GM12878 (cell line): ENCODE data around the gene PHEX. TPM values are rescaled to one million over a fixed set of nuclear protein-coding genes. Genes with fewer than 3 reads are reported as not detected.
A peak's percentile ranks its signal among the peaks of the same experiment; 100 is the strongest.

Experiments
- BHLHE40 ChIP-seq, 2 experiments: fragments of 450-650 bp in 1 of 2; IDR thresholded peaks; 2 replicates each; pipeline ENCODE4 v1.6.1; 2011 to 2017; ENCODE audit warnings: low read depth in 2 of 2, borderline replicate concordance in 1 of 2, improper control_type of control experiment in 1 of 2, low read length in 1 of 2, mild to moderate bottlenecking in 1 of 2
- BRCA1 ChIP-seq: IDR thresholded peaks from 2 replicates; pipeline ENCODE4 v1.6.1; 2011; ENCODE audit warnings: low read depth, low read length, improper control_type of control experiment
- CREB1 ChIP-seq: IDR thresholded peaks from 2 replicates; pipeline ENCODE4 v1.6.1; 2012; ENCODE audit warnings: low read depth, mild to moderate bottlenecking, inconsistent platforms
- DPF2 ChIP-seq: fragments of 450-650 bp; IDR thresholded peaks from 2 replicates; pipeline ENCODE4 v1.6.1; 2017; ENCODE audit warnings: mild to moderate bottlenecking
- EED ChIP-seq: sonication (generic); IDR thresholded peaks from 2 replicates; pipeline ENCODE4 v1.6.1; 2016; ENCODE audit warnings: antibody characterized with exemption, low read depth
- ETV6 ChIP-seq, 2 experiments: fragments of 450-650 bp in 1 of 2; IDR thresholded peaks in 1 of 2; conservative IDR thresholded peaks in 1 of 2; 2 replicates each; pipeline ENCODE4 v1.6.1; 2014; ENCODE audit warnings: antibody characterized with exemption in 1 of 2, borderline replicate concordance in 1 of 2, low read depth in 1 of 2, mild to moderate bottlenecking in 1 of 2, moderate library complexity in 1 of 2
- JUND ChIP-seq: IDR thresholded peaks from 2 replicates; pipeline ENCODE4 v1.6.1; 2012; ENCODE audit warnings: low read depth, mild to moderate bottlenecking, low read length, improper control_type of control experiment, moderate library complexity
- KDM1A ChIP-seq: fragments of 200-600 bp; sonication (generic); IDR thresholded peaks from 2 replicates; pipeline ENCODE4 v1.6.1; 2016; ENCODE audit warnings: borderline replicate concordance
- MXI1 ChIP-seq: fragments of 150-350 bp; IDR thresholded peaks from 2 replicates; pipeline ENCODE4 v1.6.1; 2011; ENCODE audit warnings: low read depth, mild to moderate bottlenecking, inconsistent platforms, low read length, improper control_type of control experiment
- MYB ChIP-seq: fragments of 150-350 bp; IDR thresholded peaks from 2 replicates; pipeline ENCODE4 v1.6.1; 2014; ENCODE audit warnings: mild to moderate bottlenecking, low read depth, low read length, borderline replicate concordance
- PAX8 ChIP-seq: fragments of 450-650 bp; IDR thresholded peaks from 2 replicates; pipeline ENCODE4 v1.6.1; 2017; ENCODE audit warnings: mild to moderate bottlenecking, moderate library complexity
- RB1 ChIP-seq: fragments of 450-650 bp; formaldehyde crosslinking; IDR thresholded peaks from 2 replicates; pipeline ENCODE4 v1.6.1; 2017; ENCODE audit warnings: mild to moderate bottlenecking, borderline replicate concordance
- RCOR1 ChIP-seq: conservative IDR thresholded peaks from 2 replicates; pipeline ENCODE4 v1.6.1; 2012; ENCODE audit warnings: low read depth, low read length, improper control_type of control experiment
- STAT1 ChIP-seq: fragments of 450-650 bp; conservative IDR thresholded peaks from 2 replicates; pipeline ENCODE4 v1.6.1; 2014; ENCODE audit warnings: antibody characterized with exemption, mild to moderate bottlenecking
- STAT3 ChIP-seq: IDR thresholded peaks from 2 replicates; pipeline ENCODE4 v1.6.1; 2011; ENCODE audit warnings: low read depth, low read length, improper control_type of control experiment
- YY1 ChIP-seq: IDR thresholded peaks from 2 replicates; pipeline ENCODE4 v1.6.1; 2011; ENCODE audit warnings: low read depth, mild to moderate bottlenecking, low read length
- ZNF687 ChIP-seq: fragments of 450-650 bp; IDR thresholded peaks from 2 replicates; pipeline ENCODE4 v1.6.1; 2017; ENCODE audit warnings: mild to moderate bottlenecking, moderate library complexity
- ZZZ3 ChIP-seq: IDR thresholded peaks from 2 replicates; pipeline ENCODE4 v1.6.1; 2011; ENCODE audit warnings: low read depth; ENCODE audit not compliant: control insufficient read depth, insufficient read length
- polyA plus RNA-seq, 11 experiments: library from polyadenylated mRNA; depleted of rRNA in 4 of 11; unstranded in 6 of 11; stranded (reverse) in 5 of 11; fragments of >200 nt; fragmentation: Nextera tagmentation in 4 of 11; fragmentation: Illumina TruSeq in 1 of 11; extraction: Ambion mirVana in 4 of 11; extraction: Trizol in 1 of 11; gene quantifications; 1 replicate in 1 of 11; 2 replicates in 10 of 11; pipeline versions ENCODE4 v1.2.1 to v1.2.3, GENCODE V29; 2011 to 2016; ENCODE audit warnings: inconsistent platforms in 2 of 11, missing spikeins in 2 of 11, low read depth in 1 of 11
- total RNA-seq, 4 experiments: library from RNA; depleted of rRNA in 3 of 4; stranded (reverse); fragments of >200 nt in 3 of 4; fragmentation: Illumina TruSeq in 1 of 4; extraction: Trizol in 1 of 4; gene quantifications; 2 replicates each; pipeline versions ENCODE4 v1.2.1 to v1.2.3, GENCODE V29; 2013 to 2021
- TF ChIP-seq, protein P1 (sequence below): fragments of 450-650 bp; IDR thresholded peaks from 2 replicates; pipeline ENCODE4 v1.6.1; 2014; ENCODE audit warnings: mild to moderate bottlenecking
- TF ChIP-seq, protein P2 (sequence below): fragments of 450-650 bp; IDR thresholded peaks from 2 replicates; pipeline ENCODE4 v1.6.1; 2017; ENCODE audit warnings: mild to moderate bottlenecking, moderate library complexity
- TF ChIP-seq, protein P3 (sequence below): IDR thresholded peaks from 2 replicates; pipeline ENCODE4 v1.6.1; 2011; ENCODE audit warnings: borderline replicate concordance, low read depth, mild to moderate bottlenecking, moderate library complexity, low read length; ENCODE audit not compliant: insufficient read depth, poor library complexity, severe bottlenecking

PHEX gene
- total and polyA plus RNA-seq, 10 of the 15 experiments (the other 5 are each of a cell fraction or from before 2014, with no cell fraction given), result 0.12 to 97.2 (median 0.55) TPM

DNA sequence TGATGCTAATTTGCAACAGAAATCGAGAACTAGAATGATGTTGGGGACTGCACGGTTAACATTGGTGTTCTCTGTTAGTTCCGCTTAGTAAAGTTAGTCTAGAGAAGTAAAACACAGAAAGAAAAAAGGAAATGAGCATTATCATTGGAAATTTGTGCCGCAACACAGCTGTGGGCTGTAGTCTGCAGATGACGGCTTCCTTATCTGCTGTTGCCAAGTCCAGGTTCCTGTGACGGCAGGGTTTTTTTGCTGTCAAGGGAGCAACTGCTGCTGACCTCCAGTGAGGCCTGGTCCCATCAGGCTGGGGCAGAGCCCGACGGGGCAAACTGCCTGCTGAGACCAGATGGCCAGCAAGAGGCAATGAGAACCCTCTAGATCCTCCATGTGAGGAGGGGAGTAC is 38.9 kb upstream of the PHEX start (continued):
- no peak for TF ChIP-seq JUND
- TF ChIP-seq ETV6 (conservative IDR thresholded peaks at IDR 0.05 in 1 of 2, IDR thresholded peaks at IDR 0.05 in 1 of 2; ENCODE audit: borderline replicate concordance in 1 of 2, low read depth in 1 of 2), result 0 out of 4 replicates have a peak, but pooled peaks of 1 of the 2 experiments have one; percentile 31
- no peak for TF ChIP-seq PAX8
- TF ChIP-seq, protein P1, sequence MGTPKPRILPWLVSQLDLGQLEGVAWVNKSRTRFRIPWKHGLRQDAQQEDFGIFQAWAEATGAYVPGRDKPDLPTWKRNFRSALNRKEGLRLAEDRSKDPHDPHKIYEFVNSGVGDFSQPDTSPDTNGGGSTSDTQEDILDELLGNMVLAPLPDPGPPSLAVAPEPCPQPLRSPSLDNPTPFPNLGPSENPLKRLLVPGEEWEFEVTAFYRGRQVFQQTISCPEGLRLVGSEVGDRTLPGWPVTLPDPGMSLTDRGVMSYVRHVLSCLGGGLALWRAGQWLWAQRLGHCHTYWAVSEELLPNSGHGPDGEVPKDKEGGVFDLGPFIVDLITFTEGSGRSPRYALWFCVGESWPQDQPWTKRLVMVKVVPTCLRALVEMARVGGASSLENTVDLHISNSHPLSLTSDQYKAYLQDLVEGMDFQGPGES, result no peak
- no peak for TF ChIP-seq STAT3
- peak; percentile 61; the same call in 1 of the 2 replicates for TF ChIP-seq ZNF687
- TF ChIP-seq, protein P2, sequence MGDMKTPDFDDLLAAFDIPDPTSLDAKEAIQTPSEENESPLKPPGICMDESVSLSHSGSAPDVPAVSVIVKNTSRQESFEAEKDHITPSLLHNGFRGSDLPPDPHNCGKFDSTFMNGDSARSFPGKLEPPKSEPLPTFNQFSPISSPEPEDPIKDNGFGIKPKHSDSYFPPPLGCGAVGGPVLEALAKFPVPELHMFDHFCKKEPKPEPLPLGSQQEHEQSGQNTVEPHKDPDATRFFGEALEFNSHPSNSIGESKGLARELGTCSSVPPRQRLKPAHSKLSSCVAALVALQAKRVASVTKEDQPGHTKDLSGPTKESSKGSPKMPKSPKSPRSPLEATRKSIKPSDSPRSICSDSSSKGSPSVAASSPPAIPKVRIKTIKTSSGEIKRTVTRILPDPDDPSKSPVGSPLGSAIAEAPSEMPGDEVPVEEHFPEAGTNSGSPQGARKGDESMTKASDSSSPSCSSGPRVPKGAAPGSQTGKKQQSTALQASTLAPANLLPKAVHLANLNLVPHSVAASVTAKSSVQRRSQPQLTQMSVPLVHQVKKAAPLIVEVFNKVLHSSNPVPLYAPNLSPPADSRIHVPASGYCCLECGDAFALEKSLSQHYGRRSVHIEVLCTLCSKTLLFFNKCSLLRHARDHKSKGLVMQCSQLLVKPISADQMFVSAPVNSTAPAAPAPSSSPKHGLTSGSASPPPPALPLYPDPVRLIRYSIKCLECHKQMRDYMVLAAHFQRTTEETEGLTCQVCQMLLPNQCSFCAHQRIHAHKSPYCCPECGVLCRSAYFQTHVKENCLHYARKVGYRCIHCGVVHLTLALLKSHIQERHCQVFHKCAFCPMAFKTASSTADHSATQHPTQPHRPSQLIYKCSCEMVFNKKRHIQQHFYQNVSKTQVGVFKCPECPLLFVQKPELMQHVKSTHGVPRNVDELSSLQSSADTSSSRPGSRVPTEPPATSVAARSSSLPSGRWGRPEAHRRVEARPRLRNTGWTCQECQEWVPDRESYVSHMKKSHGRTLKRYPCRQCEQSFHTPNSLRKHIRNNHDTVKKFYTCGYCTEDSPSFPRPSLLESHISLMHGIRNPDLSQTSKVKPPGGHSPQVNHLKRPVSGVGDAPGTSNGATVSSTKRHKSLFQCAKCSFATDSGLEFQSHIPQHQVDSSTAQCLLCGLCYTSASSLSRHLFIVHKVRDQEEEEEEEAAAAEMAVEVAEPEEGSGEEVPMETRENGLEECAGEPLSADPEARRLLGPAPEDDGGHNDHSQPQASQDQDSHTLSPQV, result no peak
- no peak for TF ChIP-seq RB1
- TF ChIP-seq DPF2, result no peak
- TF ChIP-seq, protein P3, sequence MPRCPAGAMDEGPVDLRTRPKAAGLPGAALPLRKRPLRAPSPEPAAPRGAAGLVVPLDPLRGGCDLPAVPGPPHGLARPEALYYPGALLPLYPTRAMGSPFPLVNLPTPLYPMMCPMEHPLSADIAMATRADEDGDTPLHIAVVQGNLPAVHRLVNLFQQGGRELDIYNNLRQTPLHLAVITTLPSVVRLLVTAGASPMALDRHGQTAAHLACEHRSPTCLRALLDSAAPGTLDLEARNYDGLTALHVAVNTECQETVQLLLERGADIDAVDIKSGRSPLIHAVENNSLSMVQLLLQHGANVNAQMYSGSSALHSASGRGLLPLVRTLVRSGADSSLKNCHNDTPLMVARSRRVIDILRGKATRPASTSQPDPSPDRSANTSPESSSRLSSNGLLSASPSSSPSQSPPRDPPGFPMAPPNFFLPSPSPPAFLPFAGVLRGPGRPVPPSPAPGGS, result no peak
- TF ChIP-seq MYB, result no peak
- TF ChIP-seq YY1, result no peak
- TF ChIP-seq STAT1, result no peak
- no peak for TF ChIP-seq ZZZ3
- TF ChIP-seq KDM1A, result no peak
- TF ChIP-seq RCOR1, result no peak
- TF ChIP-seq EED, result no peak
- no peak for TF ChIP-seq MXI1
- peak; percentile 35; the same call in 1 of the 2 replicates for TF ChIP-seq CREB1
- no peak for TF ChIP-seq BHLHE40 (IDR thresholded peaks at IDR 0.05; ENCODE audit: borderline replicate concordance in 1 of 2, low read depth in 2 of 2, low read length in 1 of 2)
- no peak for TF ChIP-seq BRCA1
